B cell (primary cell): ENCODE data around the gene RNF4. TPM values are rescaled to one million over a fixed set of nuclear protein-coding genes. Genes with fewer than 3 reads are reported as not detected.

Source experiments
- ATAC-seq: fragments of 200-7000 bp; cut with Tn5 transposase; one replicate; pipeline ENCODE4 v1.10.0; 2021; ENCODE audit warnings: low read depth, mild to moderate bottlenecking, moderate number of reproducible peaks, moderate library complexity
- CTCF ChIA-PET: fragments of 350-600 bp; sonication (Branson Sonifier 250); formaldehyde crosslinking; loops from one replicate; lab custom pipeline; 2021; ENCODE audit warnings: antibody characterized with exemption, inconsistent platforms; lab: Charles Lee
- POLR2A ChIA-PET: fragments of 350-600 bp; sonication (Branson Sonifier 250); formaldehyde crosslinking; loops from one replicate; lab custom pipeline; 2021; ENCODE audit warnings: antibody characterized with exemption; lab: Charles Lee
- DNase-seq: peaks from one replicate; pipeline ENCODE4 v3.0.0; 2013
- H2AFZ ChIP-seq: 2 replicates; pipeline ENCODE4 v1.6.1; 2012; ENCODE audit warnings: mild to moderate bottlenecking, low read depth, low read length; ENCODE audit not compliant: insufficient read depth, poor library complexity, severe bottlenecking
- H3K27ac ChIP-seq, 2 donors: 1 replicate in 1 of 2; 2 replicates in 1 of 2; pipeline ENCODE4 v1.5.1; 2012 to 2013; ENCODE audit warnings: low read length in 2 of 2, mild to moderate bottlenecking in 2 of 2, moderate library complexity in 1 of 2
- H3K27me3 ChIP-seq, 4 experiments: fragments of 200-600 bp in 1 of 4; sonication (generic) in 1 of 4; replicated peaks in 1 of 4; 1 replicate in 2 of 4; 2 replicates in 2 of 4; pipeline versions ENCODE4 v1.6.1 to v1.7.0; 2013 to 2016; ENCODE audit warnings: low read length in 3 of 4, mild to moderate bottlenecking in 2 of 4, mixed read lengths in 1 of 4, moderate library complexity in 1 of 4; ENCODE audit not compliant: insufficient read depth in 4 of 4, control insufficient read depth in 3 of 4; ENCODE audit errors: control extremely low read depth in 1 of 4
- H3K36me3 ChIP-seq, 2 experiments: replicated peaks in 1 of 2; 1 replicate in 1 of 2; 2 replicates in 1 of 2; pipeline versions ENCODE4 v1.6.1 to v1.7.1; 2013; ENCODE audit warnings: low read length in 1 of 2; ENCODE audit not compliant: insufficient read depth in 2 of 2, control insufficient read depth in 1 of 2; ENCODE audit errors: control extremely low read depth in 1 of 2, extremely low read depth in 1 of 2
- H3K4me1 ChIP-seq, 2 donors: fragments of 200-600 bp in 1 of 2; sonication (generic) in 1 of 2; 1 replicate in 1 of 2; 2 replicates in 1 of 2; pipeline versions ENCODE4 v1.5.1 to v1.6.1; 2013 to 2017; ENCODE audit warnings: low read length in 2 of 2; ENCODE audit not compliant: control insufficient read depth in 2 of 2, insufficient read depth in 2 of 2
- H3K4me2 ChIP-seq: replicated peaks from 2 replicates; pipeline ENCODE3; 2012; ENCODE audit warnings: mild to moderate bottlenecking, low read depth, low read length; ENCODE audit not compliant: poor library complexity, severe bottlenecking
- H3K4me3 ChIP-seq, 5 experiments: fragments of 200-600 bp in 1 of 5; sonication (generic) in 1 of 5; 1 replicate in 3 of 5; 2 replicates in 2 of 5; pipeline versions ENCODE4 v1.5.1 to v1.7.0; 2011 to 2016; ENCODE audit warnings: low read length in 4 of 5, mild to moderate bottlenecking in 4 of 5, low read depth in 2 of 5, control low read depth in 1 of 5, moderate library complexity in 1 of 5; ENCODE audit not compliant: insufficient read depth in 1 of 5; ENCODE audit errors: control extremely low read depth in 1 of 5, extremely low read depth in 1 of 5
- H3K79me2 ChIP-seq: fragments of 200-600 bp; sonication (generic); one replicate; pipeline ENCODE4 v1.6.0; 2016; ENCODE audit warnings: low read length; ENCODE audit not compliant: control insufficient read depth, insufficient read depth
- H3K9ac ChIP-seq: fragments of 200-600 bp; sonication (generic); 2 replicates; pipeline ENCODE4 v1.6.1; 2017; ENCODE audit warnings: mild to moderate bottlenecking, low read length, moderate library complexity
- H3K9me3 ChIP-seq, 3 donors: one replicate each; pipeline versions ENCODE4 v1.6.1 to v1.7.1; 2013; ENCODE audit warnings: low read length in 2 of 3; ENCODE audit not compliant: control insufficient read depth in 2 of 3, insufficient read depth in 1 of 3; ENCODE audit errors: control extremely low read depth in 1 of 3
- H4K20me1 ChIP-seq: 2 replicates; pipeline ENCODE4 v1.6.0; 2012; ENCODE audit warnings: mild to moderate bottlenecking, low read length; ENCODE audit not compliant: insufficient read depth, control insufficient read depth, poor library complexity, severe bottlenecking
- H3K27ac Mint-ChIP-seq: one replicate; pipeline ENCODE4 v1.8.0; 2021; ENCODE audit warnings: mixed read lengths
- H3K27me3 Mint-ChIP-seq: one replicate; pipeline ENCODE4 v1.8.0; 2021; ENCODE audit warnings: mixed read lengths
- H3K4me1 Mint-ChIP-seq: one replicate; pipeline ENCODE4 v1.8.0; 2021; ENCODE audit warnings: mixed read lengths
- H3K4me3 Mint-ChIP-seq: one replicate; pipeline ENCODE4 v1.8.0; 2021; ENCODE audit warnings: mixed read lengths
- H3K9me3 Mint-ChIP-seq: one replicate; pipeline ENCODE4 v1.8.0; 2022; ENCODE audit warnings: mixed read lengths; ENCODE audit not compliant: insufficient read depth
- EZH2 ChIP-seq: IDR thresholded peaks from 2 replicates; pipeline ENCODE4 v1.6.1; 2012; ENCODE audit warnings: borderline replicate concordance, low read depth, mild to moderate bottlenecking, moderate library complexity, low read length; ENCODE audit not compliant: insufficient read depth, poor library complexity, severe bottlenecking
- WGBS: methylation state at CpG from one replicate; pipeline ENCODE4 v1.1.5; 2013; ENCODE audit warnings: missing lambda C conversion rate; ENCODE audit not compliant: insufficient coverage; 5-methylcytosine and 5-hydroxymethylcytosine counted together
- intact Hi-C: fragments of 100-400 bp; cut with micrococcal nuclease; formaldehyde crosslinking; loops from one replicate; pipeline ENCODE4 v1.10.0; 2022
- polyA plus RNA-seq: library from polyadenylated mRNA; depleted of rRNA; stranded (reverse); fragments of >200 nt; gene quantifications from 2 replicates; pipeline ENCODE4 v1.2.3, GENCODE V29; 2012
- total RNA-seq, 2 donors: library from RNA; stranded (reverse); fragments of 120-200 nt in 1 of 2; gene quantifications; 1 replicate in 1 of 2; 2 replicates in 1 of 2; pipeline versions ENCODE4 v1.2.3 to v1.2.4, GENCODE V29; 2013 to 2022
- TF ChIP-seq, protein P1 (sequence below): fragments of 200-600 bp; IDR thresholded peaks from one replicate; pipeline ENCODE4 v1.8.0; 2022; ENCODE audit warnings: antibody characterized with exemption, mild to moderate bottlenecking

The RNF4 gene
- total and polyA plus RNA-seq, 2 donors (not counting 1 experiment from before 2014, with no cell fraction given), result 61.8 to 95.2 TPM

- 78% methylated on average over 8 of the region's 8 CpGs for WGBS
- POLR2A ChIA-PET, result no interaction called here
- Histone ChIP-seq H3K79me2 (no peaks in the 10 kb centered on the region), H3K9me3 (peaks cover 0 to 3% (median 0%) of the 10 kb centered on the region in 3 donors), H3K4me3 (no peak overlapping the region), H3K4me2 (no peak overlapping the region), H3K27ac (no peak overlapping the region), H4K20me1 (no peaks in the 10 kb centered on the region), H3K27me3 (peaks cover 0 to 14% (median 5%) of the 10 kb centered on the region in 4 experiments), H2AFZ (no peak overlapping the region), H3K9ac (no peak overlapping the region), H3K4me1 (peaks cover 5 to 8% of the 10 kb centered on the region in 2 donors), H3K36me3 (no peaks in the 10 kb centered on the region)
- no peak for TF ChIP-seq EZH2
- TF ChIP-seq, protein P1, sequence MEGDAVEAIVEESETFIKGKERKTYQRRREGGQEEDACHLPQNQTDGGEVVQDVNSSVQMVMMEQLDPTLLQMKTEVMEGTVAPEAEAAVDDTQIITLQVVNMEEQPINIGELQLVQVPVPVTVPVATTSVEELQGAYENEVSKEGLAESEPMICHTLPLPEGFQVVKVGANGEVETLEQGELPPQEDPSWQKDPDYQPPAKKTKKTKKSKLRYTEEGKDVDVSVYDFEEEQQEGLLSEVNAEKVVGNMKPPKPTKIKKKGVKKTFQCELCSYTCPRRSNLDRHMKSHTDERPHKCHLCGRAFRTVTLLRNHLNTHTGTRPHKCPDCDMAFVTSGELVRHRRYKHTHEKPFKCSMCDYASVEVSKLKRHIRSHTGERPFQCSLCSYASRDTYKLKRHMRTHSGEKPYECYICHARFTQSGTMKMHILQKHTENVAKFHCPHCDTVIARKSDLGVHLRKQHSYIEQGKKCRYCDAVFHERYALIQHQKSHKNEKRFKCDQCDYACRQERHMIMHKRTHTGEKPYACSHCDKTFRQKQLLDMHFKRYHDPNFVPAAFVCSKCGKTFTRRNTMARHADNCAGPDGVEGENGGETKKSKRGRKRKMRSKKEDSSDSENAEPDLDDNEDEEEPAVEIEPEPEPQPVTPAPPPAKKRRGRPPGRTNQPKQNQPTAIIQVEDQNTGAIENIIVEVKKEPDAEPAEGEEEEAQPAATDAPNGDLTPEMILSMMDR, result no peak
- Mint-ChIP-seq H3K9me3 (no peaks in the 10 kb centered on the region), H3K27ac (no peak overlapping the region), H3K4me1 (peaks cover 10% of the 10 kb centered on the region), H3K27me3 (peaks cover 17% of the 10 kb centered on the region), H3K4me3 (no peak overlapping the region)
- CTCF ChIA-PET, result no interaction called here
- no peak for ATAC-seq
- intact Hi-C loops, result no loop called here
- no peak for DNase-seq
Measured at GRCh38 chr4:2426069-2426397, 42.9 kb upstream of the RNF4 start.

DNA sequence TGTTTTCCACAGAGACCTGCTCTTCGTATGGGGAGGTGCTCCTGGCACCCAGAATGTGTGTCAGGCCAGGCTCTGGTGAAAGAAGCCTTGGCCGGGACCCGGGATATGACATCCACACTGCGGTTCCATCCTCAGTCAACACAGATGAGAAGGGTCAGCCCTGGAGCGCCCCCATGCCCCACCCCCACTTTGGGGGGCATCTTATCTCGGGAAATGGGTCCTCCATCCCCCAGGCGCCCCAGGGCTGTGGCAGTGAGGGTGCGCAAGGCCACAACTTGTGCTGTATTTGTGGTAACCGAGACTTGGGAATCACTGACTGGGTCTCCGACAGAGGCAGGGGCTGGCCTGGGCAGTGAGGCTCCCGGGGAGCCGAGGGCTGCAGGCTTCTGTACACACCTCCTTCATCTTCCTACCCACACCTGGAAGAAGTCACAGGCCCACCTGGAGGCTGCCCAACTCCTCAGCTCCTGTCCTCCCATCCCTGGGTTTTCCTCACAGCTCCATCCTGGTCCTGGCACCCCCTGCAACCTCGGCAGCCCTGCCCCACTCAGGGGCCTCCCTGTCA is 42.1 kb upstream of the RNF4 start:
- ChIA-PET CTCF (interaction anchor here (1.2 kb wide), 1 partner anchor 15 kb away, joined by 5 read pairs; no protein-coding TSS in a partner anchor), POLR2A (no interaction called here)
- H3K4me1 ChIP-seq, result peaks cover 5 to 6% of the 10 kb centered on the region in 2 donors
- no peak overlapping the region for H3K27ac Mint-ChIP-seq
- H3K9ac ChIP-seq, result no peak overlapping the region
- H3K36me3 ChIP-seq, result no peaks in the 10 kb centered on the region
- H3K9me3 Mint-ChIP-seq, result no peaks in the 10 kb centered on the region
- TF ChIP-seq, protein P1, result no peak
- no peak for TF ChIP-seq EZH2
- no peak overlapping the region for H3K4me2 ChIP-seq
- H3K9me3 ChIP-seq, result peaks cover 0 to 6% (median 0%) of the 10 kb centered on the region in 3 donors
- no peak overlapping the region for H2AFZ ChIP-seq
- peaks cover 13% of the 10 kb centered on the region for H3K27me3 Mint-ChIP-seq
- intact Hi-C loops, result no loop called here
- WGBS, result 88% methylated on average over 13 of the region's 13 CpGs
- no peaks in the 10 kb centered on the region for H3K79me2 ChIP-seq
- H4K20me1 ChIP-seq, result no peaks in the 10 kb centered on the region
- ATAC-seq, result no peak
- H3K4me1 Mint-ChIP-seq, result peaks cover 6% of the 10 kb centered on the region
- H3K27me3 ChIP-seq, result peaks cover 0 to 16% (median 4%) of the 10 kb centered on the region in 4 experiments
- no peak overlapping the region for H3K4me3 ChIP-seq
- DNase-seq, result no peak
- no peak overlapping the region for H3K27ac ChIP-seq
- no peak overlapping the region for H3K4me3 Mint-ChIP-seq
